Retinal pigment epithelial cell (primary cell): ENCODE data around the gene CDK14.

Experiments
- DNase-seq: peaks from one replicate; pipeline ENCODE4 v3.0.0-alpha.2; 2010; ENCODE audit warnings: low read depth
- H3K4me3 ChIP-seq: 2 replicates; pipeline ENCODE4 v1.5.1; 2011; ENCODE audit warnings: mild to moderate bottlenecking, low read length, control low read depth, moderate library complexity
- TF ChIP-seq, protein P1 (sequence below): conservative IDR thresholded peaks from 2 replicates; pipeline ENCODE4 v1.5.1; 2011; ENCODE audit warnings: low read depth, low read length, control low read depth, inconsistent platforms

Gene CDK14

DNA sequence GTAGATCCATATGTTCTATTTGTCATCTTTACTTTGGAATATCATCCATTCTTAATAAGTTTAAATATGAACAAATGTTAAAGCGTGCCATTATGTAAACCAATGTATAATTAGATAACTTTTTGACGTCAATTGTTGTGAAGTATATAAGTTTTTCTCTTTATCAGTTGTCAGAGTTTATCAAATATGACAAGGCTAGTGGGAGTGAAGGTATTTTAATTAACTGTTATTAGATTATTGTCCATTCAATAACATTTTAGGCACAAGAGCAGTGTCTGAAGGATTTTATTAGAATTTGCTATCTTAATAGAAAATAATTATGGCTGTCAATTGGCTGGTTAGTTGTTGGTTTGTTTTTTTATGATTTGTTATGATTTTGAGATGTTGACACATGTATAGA is 280.6 kb downstream of the CDK14 start:
- TF ChIP-seq, protein P1, sequence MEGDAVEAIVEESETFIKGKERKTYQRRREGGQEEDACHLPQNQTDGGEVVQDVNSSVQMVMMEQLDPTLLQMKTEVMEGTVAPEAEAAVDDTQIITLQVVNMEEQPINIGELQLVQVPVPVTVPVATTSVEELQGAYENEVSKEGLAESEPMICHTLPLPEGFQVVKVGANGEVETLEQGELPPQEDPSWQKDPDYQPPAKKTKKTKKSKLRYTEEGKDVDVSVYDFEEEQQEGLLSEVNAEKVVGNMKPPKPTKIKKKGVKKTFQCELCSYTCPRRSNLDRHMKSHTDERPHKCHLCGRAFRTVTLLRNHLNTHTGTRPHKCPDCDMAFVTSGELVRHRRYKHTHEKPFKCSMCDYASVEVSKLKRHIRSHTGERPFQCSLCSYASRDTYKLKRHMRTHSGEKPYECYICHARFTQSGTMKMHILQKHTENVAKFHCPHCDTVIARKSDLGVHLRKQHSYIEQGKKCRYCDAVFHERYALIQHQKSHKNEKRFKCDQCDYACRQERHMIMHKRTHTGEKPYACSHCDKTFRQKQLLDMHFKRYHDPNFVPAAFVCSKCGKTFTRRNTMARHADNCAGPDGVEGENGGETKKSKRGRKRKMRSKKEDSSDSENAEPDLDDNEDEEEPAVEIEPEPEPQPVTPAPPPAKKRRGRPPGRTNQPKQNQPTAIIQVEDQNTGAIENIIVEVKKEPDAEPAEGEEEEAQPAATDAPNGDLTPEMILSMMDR, result no peak
- H3K4me3 ChIP-seq, result no peak overlapping the region
- no peak for DNase-seq

DNA sequence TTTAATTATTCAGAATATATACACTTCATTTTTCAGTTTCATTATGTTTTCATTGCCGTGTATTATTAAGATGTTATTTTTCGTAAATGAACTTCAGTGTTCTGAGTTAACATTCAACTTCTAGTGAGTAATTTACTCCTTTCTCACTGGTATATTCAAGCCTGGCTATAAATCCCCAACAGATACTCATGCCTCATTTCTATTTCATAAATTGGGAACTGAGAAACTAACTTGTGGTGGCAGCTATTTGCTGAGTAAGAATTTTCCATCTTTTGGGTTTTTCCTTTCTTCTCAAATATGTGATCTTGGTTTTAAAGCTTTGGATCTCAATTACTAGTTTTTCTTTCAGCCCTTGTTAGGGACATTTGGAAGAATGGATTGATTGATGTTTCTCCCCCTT is 281.1 kb downstream of the CDK14 start:
- no peak for DNase-seq
- no peak overlapping the region for H3K4me3 ChIP-seq
- TF ChIP-seq, protein P1, result no peak

GRCh38 chr7:90879924-90880323 is 283.8 kb downstream of the CDK14 start:
- TF ChIP-seq, protein P1, result no peak
- no peak overlapping the region for H3K4me3 ChIP-seq
- DNase-seq, result no peak

DNA sequence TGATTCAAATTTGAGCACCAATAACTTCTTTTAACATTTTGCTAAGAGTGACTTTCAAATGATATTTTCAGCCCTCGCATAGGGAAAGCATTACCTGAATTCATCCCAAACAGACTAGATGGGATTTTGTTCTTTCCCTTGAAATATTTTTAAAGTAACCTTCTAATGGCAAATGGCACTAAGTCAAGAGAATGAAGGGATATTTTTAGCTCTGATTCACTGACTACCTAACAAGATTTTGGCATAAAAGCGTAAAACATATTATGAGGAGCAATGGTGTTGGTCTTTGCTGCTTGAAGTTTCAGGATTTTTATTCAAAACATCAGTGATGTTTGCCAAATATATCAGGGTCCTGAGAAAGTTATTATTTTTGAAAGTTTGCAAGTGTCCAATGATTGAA is 290.3 kb downstream of the CDK14 start:
- TF ChIP-seq, protein P1, result no peak
- H3K4me3 ChIP-seq, result no peak overlapping the region
- no peak for DNase-seq

DNA sequence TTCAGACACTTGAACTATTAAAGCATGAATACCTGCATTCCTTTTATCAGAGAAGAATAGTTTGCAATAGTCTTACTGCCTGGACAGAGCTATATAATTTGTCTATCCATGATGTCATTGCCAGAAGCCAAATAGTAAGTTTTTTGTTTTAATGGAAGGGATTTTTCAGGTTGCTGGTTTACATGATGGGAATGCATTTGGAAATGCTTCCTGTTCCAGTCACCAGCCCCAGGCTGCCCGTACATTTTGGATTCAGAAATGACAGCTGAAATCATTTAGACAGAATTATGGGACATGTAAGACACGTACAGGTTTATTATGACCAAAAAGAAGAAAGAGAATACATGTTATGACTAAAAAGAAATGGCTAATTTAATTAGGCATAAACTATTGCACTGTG is 293.1 kb downstream of the CDK14 start:
- H3K4me3 ChIP-seq, result no peak overlapping the region
- DNase-seq, result no peak
- TF ChIP-seq, protein P1, result no peak

GRCh38 chr7:90889644-90890043 is 293.5 kb downstream of the CDK14 start:
- no peak overlapping the region for H3K4me3 ChIP-seq
- no peak for DNase-seq
- TF ChIP-seq, protein P1, result no peak

GRCh38 chr7:90891529-90891928 is 295.4 kb downstream of the CDK14 start:
- TF ChIP-seq, protein P1, result no peak
- H3K4me3 ChIP-seq, result no peak overlapping the region
- no peak for DNase-seq
